ENCODE results near the gene CYB561D2.

CYB561D2 gene

DNA sequence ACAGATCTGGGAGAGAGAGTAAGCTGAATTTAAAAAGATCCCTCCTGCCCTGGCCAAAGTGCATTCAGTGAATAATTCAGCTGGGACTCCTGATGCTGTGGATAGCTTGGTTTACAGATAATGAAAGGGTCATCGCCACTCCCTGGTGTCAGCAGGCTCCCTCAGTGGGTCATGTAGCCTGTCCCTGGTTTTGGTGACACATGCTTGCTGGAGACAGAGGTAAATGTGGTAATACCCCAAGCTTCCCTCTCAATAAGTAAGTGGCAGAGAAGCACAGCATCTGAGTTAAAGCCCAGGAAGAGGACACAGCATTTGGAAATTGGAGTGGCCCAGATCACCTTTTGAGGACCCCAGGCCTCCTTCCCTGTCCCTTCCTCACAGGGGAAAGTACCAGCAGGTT, 6.8 kb downstream of the CYB561D2 start:
- H3K4me3 ChIP-seq (ENCODE audit: low read depth, low read length, poor library complexity, severe bottlenecking), result peak overlapping the region; percentile 71
- no peaks in the 10 kb centered on the region for H3K9me3 ChIP-seq (ENCODE audit: low read length)
- H3K36me3 ChIP-seq (ENCODE audit: insufficient read depth, low read length), result peaks cover 31% of the 10 kb centered on the region; the same call in 1 of the 2 replicates
- no peaks in the 10 kb centered on the region for H3K9me2 ChIP-seq (ENCODE audit: low read depth, low read length)
- TF ChIP-seq EZH2 (IDR thresholded peaks at IDR 0.05; ENCODE audit: borderline replicate concordance, low read length), result no peak
- no peaks in the 10 kb centered on the region for H3F3A ChIP-seq (ENCODE audit: insufficient read depth, low read length)
- H3K79me2 ChIP-seq (ENCODE audit: insufficient read depth, low read length), result no peaks in the 10 kb centered on the region
- no peak overlapping the region for H3K27ac ChIP-seq (ENCODE audit: low read depth, low read length, poor library complexity, severe bottlenecking)
- H3K9ac ChIP-seq (ENCODE audit: low read length), result peak overlapping the region; percentile 82
- no peaks in the 10 kb centered on the region for H3K27me3 ChIP-seq (ENCODE audit: insufficient read depth, low read length)
- H3K4me2 ChIP-seq (ENCODE audit: low read length), result peak overlapping the region; percentile 67
- H2AFZ ChIP-seq (ENCODE audit: low read length), result no peak overlapping the region
- H4K20me1 ChIP-seq (ENCODE audit: insufficient read depth, low read length), result no peaks in the 10 kb centered on the region
- H3K4me1 ChIP-seq (ENCODE audit: insufficient read depth, low read length, severe bottlenecking), result peaks cover 37% of the 10 kb centered on the region

DNA sequence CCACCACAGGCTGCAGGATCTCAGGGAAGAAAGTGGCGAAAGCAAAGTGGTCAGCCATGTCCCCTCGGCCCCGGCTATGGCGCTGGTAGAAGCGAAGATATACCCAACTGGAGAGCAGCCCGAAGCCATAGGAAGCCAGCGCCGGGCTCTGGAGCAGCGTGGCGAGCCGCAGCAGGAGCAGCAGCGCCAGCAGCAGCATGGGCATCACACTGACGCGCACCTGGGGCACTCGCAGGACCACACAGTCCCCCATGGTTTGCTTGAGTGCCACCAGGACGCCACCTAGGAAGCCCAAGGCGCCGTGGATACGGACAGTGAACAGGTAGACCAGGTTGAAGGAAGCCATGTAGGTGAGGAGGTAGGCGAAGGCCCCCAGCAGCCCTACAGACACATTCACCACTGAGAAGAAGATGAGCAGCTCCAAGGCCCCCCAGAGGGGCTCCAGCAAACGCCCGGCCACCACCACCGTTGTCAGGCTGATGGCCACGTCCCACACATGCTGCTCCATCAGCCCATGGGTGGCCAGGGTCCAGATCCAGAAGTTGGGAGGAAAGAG, 7.8 kb downstream of the CYB561D2 start:
- H3F3A ChIP-seq (ENCODE audit: insufficient read depth, low read length), result no peaks in the 10 kb centered on the region
- H3K4me1 ChIP-seq (ENCODE audit: insufficient read depth, low read length, severe bottlenecking), result peaks cover 37% of the 10 kb centered on the region
- peak overlapping the region; percentile 82 for H3K9ac ChIP-seq (ENCODE audit: low read length)
- H3K27ac ChIP-seq (ENCODE audit: low read depth, low read length, poor library complexity, severe bottlenecking), result no peak overlapping the region
- H3K79me2 ChIP-seq (ENCODE audit: insufficient read depth, low read length), result no peaks in the 10 kb centered on the region
- H3K4me3 ChIP-seq (ENCODE audit: low read depth, low read length, poor library complexity, severe bottlenecking), result peak overlapping the region; percentile 71
- H3K9me2 ChIP-seq (ENCODE audit: low read depth, low read length), result no peaks in the 10 kb centered on the region
- peaks cover 21% of the 10 kb centered on the region; the same call in 1 of the 2 replicates for H3K36me3 ChIP-seq (ENCODE audit: insufficient read depth, low read length)
- H3K4me2 ChIP-seq (ENCODE audit: low read length), result peak overlapping the region; percentile 67
- no peaks in the 10 kb centered on the region for H3K9me3 ChIP-seq (ENCODE audit: low read length)
- H3K27me3 ChIP-seq (ENCODE audit: insufficient read depth, low read length), result no peaks in the 10 kb centered on the region
- no peak overlapping the region for H2AFZ ChIP-seq (ENCODE audit: low read length)
- TF ChIP-seq, protein P1, sequence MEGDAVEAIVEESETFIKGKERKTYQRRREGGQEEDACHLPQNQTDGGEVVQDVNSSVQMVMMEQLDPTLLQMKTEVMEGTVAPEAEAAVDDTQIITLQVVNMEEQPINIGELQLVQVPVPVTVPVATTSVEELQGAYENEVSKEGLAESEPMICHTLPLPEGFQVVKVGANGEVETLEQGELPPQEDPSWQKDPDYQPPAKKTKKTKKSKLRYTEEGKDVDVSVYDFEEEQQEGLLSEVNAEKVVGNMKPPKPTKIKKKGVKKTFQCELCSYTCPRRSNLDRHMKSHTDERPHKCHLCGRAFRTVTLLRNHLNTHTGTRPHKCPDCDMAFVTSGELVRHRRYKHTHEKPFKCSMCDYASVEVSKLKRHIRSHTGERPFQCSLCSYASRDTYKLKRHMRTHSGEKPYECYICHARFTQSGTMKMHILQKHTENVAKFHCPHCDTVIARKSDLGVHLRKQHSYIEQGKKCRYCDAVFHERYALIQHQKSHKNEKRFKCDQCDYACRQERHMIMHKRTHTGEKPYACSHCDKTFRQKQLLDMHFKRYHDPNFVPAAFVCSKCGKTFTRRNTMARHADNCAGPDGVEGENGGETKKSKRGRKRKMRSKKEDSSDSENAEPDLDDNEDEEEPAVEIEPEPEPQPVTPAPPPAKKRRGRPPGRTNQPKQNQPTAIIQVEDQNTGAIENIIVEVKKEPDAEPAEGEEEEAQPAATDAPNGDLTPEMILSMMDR (IDR thresholded peaks at IDR 0.05; ENCODE audit: low read length), result no peak
- TF ChIP-seq EZH2 (IDR thresholded peaks at IDR 0.05; ENCODE audit: borderline replicate concordance, low read length), result no peak
- no peaks in the 10 kb centered on the region for H4K20me1 ChIP-seq (ENCODE audit: insufficient read depth, low read length)

- peak within 1 kb of the TSS; percentile 71 for H3K4me3 ChIP-seq (ENCODE audit: low read depth, low read length, poor library complexity, severe bottlenecking)
- no peak for TF ChIP-seq EZH2 (IDR thresholded peaks at IDR 0.05; ENCODE audit: borderline replicate concordance, low read length)
- H3K79me2 ChIP-seq (ENCODE audit: insufficient read depth, low read length), result no peaks in the 10 kb centered on the region
- H3K4me2 ChIP-seq (ENCODE audit: low read length), result peak within 1 kb of the TSS; percentile 67
- no peaks in the 10 kb centered on the region for H3K9me3 ChIP-seq (ENCODE audit: low read length)
- no peaks in the 10 kb centered on the region for H3K9me2 ChIP-seq (ENCODE audit: low read depth, low read length)
- no peaks in the 10 kb centered on the region for H4K20me1 ChIP-seq (ENCODE audit: insufficient read depth, low read length)
- peaks cover 14% of the 10 kb centered on the region; the same call in 1 of the 2 replicates for H3K36me3 ChIP-seq (ENCODE audit: insufficient read depth, low read length)
- peak within 1 kb of the TSS; percentile 82 for H3K9ac ChIP-seq (ENCODE audit: low read length)
- H3K4me1 ChIP-seq (ENCODE audit: insufficient read depth, low read length, severe bottlenecking), result peaks cover 37% of the 10 kb centered on the region
- no peaks in the 10 kb centered on the region for H3K27me3 ChIP-seq (ENCODE audit: insufficient read depth, low read length)
- H2AFZ ChIP-seq (ENCODE audit: low read length), result no peak within 1 kb of the TSS
- no peaks in the 10 kb centered on the region for H3F3A ChIP-seq (ENCODE audit: insufficient read depth, low read length)
- no peak within 1 kb of the TSS for H3K27ac ChIP-seq (ENCODE audit: low read depth, low read length, poor library complexity, severe bottlenecking)
Measured at GRCh38 chr3:50358911-50359759, 8.5 kb downstream of the CYB561D2 start, which contains the start of gene TMEM115. TSS of gene TMEM115 (minus strand) at chr3:50359521. CDS start at chr3:50359063, 458 bp downstream.

DNA sequence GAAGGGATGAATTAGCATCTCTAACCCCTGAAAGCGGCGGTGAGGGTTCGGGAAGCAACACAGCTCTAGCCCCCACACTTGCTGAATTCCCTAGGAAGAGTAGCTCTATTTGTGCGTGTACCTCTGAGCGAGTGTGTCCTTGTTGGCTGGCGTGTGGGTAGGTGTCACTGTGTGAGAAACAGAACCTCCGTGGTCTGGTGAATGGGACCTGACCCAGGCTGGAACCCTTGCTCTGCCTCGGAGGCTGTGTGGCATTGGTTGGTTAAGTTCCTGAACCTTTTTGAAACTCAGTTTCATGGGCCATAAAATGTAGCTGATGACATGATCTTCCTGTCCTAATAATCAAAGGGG, 9.1 kb downstream of the CYB561D2 start:
- H3K4me3 ChIP-seq (ENCODE audit: low read depth, low read length, poor library complexity, severe bottlenecking), result peak overlapping the region; percentile 71
- peaks cover 40% of the 10 kb centered on the region for H3K4me1 ChIP-seq (ENCODE audit: insufficient read depth, low read length, severe bottlenecking)
- H2AFZ ChIP-seq (ENCODE audit: low read length), result no peak overlapping the region
- no peaks in the 10 kb centered on the region for H3K9me2 ChIP-seq (ENCODE audit: low read depth, low read length)
- H4K20me1 ChIP-seq (ENCODE audit: insufficient read depth, low read length), result no peaks in the 10 kb centered on the region
- H3K9me3 ChIP-seq (ENCODE audit: low read length), result no peaks in the 10 kb centered on the region
- H3K27ac ChIP-seq (ENCODE audit: low read depth, low read length, poor library complexity, severe bottlenecking), result no peak overlapping the region
- H3K9ac ChIP-seq (ENCODE audit: low read length), result peak overlapping the region; percentile 36; the same call in 1 of the 2 replicates
- TF ChIP-seq, protein P1 (IDR thresholded peaks at IDR 0.05; ENCODE audit: low read length), result no peak
- H3F3A ChIP-seq (ENCODE audit: insufficient read depth, low read length), result no peaks in the 10 kb centered on the region
- H3K36me3 ChIP-seq (ENCODE audit: insufficient read depth, low read length), result peaks cover 10% of the 10 kb centered on the region; the same call in 1 of the 2 replicates
- H3K4me2 ChIP-seq (ENCODE audit: low read length), result peak overlapping the region; percentile 67
- no peaks in the 10 kb centered on the region for H3K79me2 ChIP-seq (ENCODE audit: insufficient read depth, low read length)
- no peaks in the 10 kb centered on the region for H3K27me3 ChIP-seq (ENCODE audit: insufficient read depth, low read length)
